ENCODE data around the gene COX14.

Gene COX14

GRCh38 chr12:50167049-50167828 is 55.2 kb downstream of the COX14 start, which contains the start of gene CERS5 (continued):
- TF ChIP-seq ZNF639 (tag by site-specific recombination; IDR thresholded peaks at IDR 0.05) (no peak), INSM2 (tag by site-specific recombination; IDR thresholded peaks at IDR 0.05) (no peak), ZNF23 (tag by site-specific recombination; IDR thresholded peaks at IDR 0.05; ENCODE audit: borderline replicate concordance) (no peak), ZNF274 (IDR thresholded peaks at IDR 0.05; ENCODE audit: low read length) (no peak), ZNF274 (tag by site-specific recombination; IDR thresholded peaks at IDR 0.05; ENCODE audit: borderline replicate concordance) (no peak), ZNF791 (tag by site-specific recombination; IDR thresholded peaks at IDR 0.05) (no peak), ZNF416 (tag by site-specific recombination; IDR thresholded peaks at IDR 0.05) (no peak), ZNF530 (tag by site-specific recombination; IDR thresholded peaks at IDR 0.05; ENCODE audit: low read depth) (no peak), ZNF221 (tag by site-specific recombination; IDR thresholded peaks at IDR 0.05; ENCODE audit: borderline replicate concordance) (no peak; the same call in 1 of the 2 replicates), ZNF701 (tag by site-specific recombination; IDR thresholded peaks at IDR 0.05) (no peak), HOXC10 (CRISPR knock-in tag; IDR thresholded peaks at IDR 0.05) (no peak), IKZF3 (tag by site-specific recombination; IDR thresholded peaks at IDR 0.05) (peak; percentile 42; the same call in 1 of the 2 replicates), ZNF280C (tag by site-specific recombination; IDR thresholded peaks at IDR 0.05) (no peak), ELK4 (IDR thresholded peaks at IDR 0.05; ENCODE audit: borderline replicate concordance, low read depth, low read length) (peak; percentile 35; the same call in 1 of the 2 replicates), ZNF280D (tag by site-specific recombination; IDR thresholded peaks at IDR 0.05) (no peak), KLF10 (tag by site-specific recombination; IDR thresholded peaks at IDR 0.05) (peak; percentile 99), ZFP37 (tag by site-specific recombination; IDR thresholded peaks at IDR 0.05) (0 out of 2 replicates have a peak, but pooled peaks have one; percentile 65), ZNF596 (tag by site-specific recombination; IDR thresholded peaks at IDR 0.05) (0 out of 2 replicates have a peak, but pooled peaks have one; percentile 35), ZNF132 (tag by site-specific recombination; IDR thresholded peaks at IDR 0.05; ENCODE audit: borderline replicate concordance) (no peak), SP2 (tag by site-specific recombination; IDR thresholded peaks at IDR 0.05) (peak; percentile 99), ZNF239 (tag by site-specific recombination; IDR thresholded peaks at IDR 0.05) (no peak), PRDM10 (tag by site-specific recombination; IDR thresholded peaks at IDR 0.05) (peak; percentile 82), ZNF324 (tag by site-specific recombination; IDR thresholded peaks at IDR 0.05) (peak; percentile 92; the same call in 1 of the 2 replicates), ZNF394 (tag by site-specific recombination; IDR thresholded peaks at IDR 0.05; ENCODE audit: borderline replicate concordance) (peak; percentile 60), ZNF747 (tag by site-specific recombination; IDR thresholded peaks at IDR 0.05) (no peak), ZNF341 (tag by site-specific recombination; IDR thresholded peaks at IDR 0.05; ENCODE audit: low read depth) (peak; percentile 71)

Measured in HEK293 (cell line).